ENCODE measurements around the gene CYTL1.

The CYTL1 gene

GRCh38 chr4:5043579-5043978 lies 24.3 kb upstream of the CYTL1 start:
- Histone ChIP-seq H3K4me3 (ENCODE audit: low read length) (no peak overlapping the region), H3K4me1 (ENCODE audit: insufficient read depth, low read length) (no peaks in the 10 kb centered on the region)

GRCh38 chr4:5041699-5042098 lies 22.4 kb upstream of the CYTL1 start:
- Histone ChIP-seq H3K27me3 (ENCODE audit: insufficient read depth, low read length) (no peaks in the 10 kb centered on the region), H3K9me3 (ENCODE audit: low read length) (no peaks in the 10 kb centered on the region), H3K4me3 (ENCODE audit: low read length) (no peak overlapping the region), H3K4me1 (ENCODE audit: insufficient read depth, low read length) (no peaks in the 10 kb centered on the region), H3K36me3 (ENCODE audit: insufficient read depth, low read length) (no peaks in the 10 kb centered on the region), H2AFZ (ENCODE audit: low read depth, low read length) (no peak overlapping the region)

More at GRCh38 chr4:5043579-5043978, 24.3 kb upstream of the CYTL1 start:
- Histone ChIP-seq H3K9me3 (ENCODE audit: low read length) (no peaks in the 10 kb centered on the region), H2AFZ (ENCODE audit: low read depth, low read length) (no peak overlapping the region), H3K27me3 (ENCODE audit: insufficient read depth, low read length) (no peaks in the 10 kb centered on the region), H3K36me3 (ENCODE audit: insufficient read depth, low read length) (no peaks in the 10 kb centered on the region)

GRCh38 chr4:5040856-5041620 lies 21.8 kb upstream of the CYTL1 start:
- H3K27me3 ChIP-seq (ENCODE audit: insufficient read depth, low read length), result no peaks in the 10 kb centered on the region

GRCh38 chr4:5039800-5040199 lies 20.5 kb upstream of the CYTL1 start:
- Histone ChIP-seq H2AFZ (ENCODE audit: low read depth, low read length) (no peak overlapping the region), H3K4me1 (ENCODE audit: insufficient read depth, low read length) (no peaks in the 10 kb centered on the region), H3K27me3 (ENCODE audit: insufficient read depth, low read length) (no peaks in the 10 kb centered on the region), H3K36me3 (ENCODE audit: insufficient read depth, low read length) (no peaks in the 10 kb centered on the region), H3K9me3 (ENCODE audit: low read length) (no peaks in the 10 kb centered on the region), H3K4me3 (ENCODE audit: low read length) (no peak overlapping the region)

More at GRCh38 chr4:5040856-5041620, 21.8 kb upstream of the CYTL1 start:
- Histone ChIP-seq H3K36me3 (ENCODE audit: insufficient read depth, low read length) (no peaks in the 10 kb centered on the region), H2AFZ (ENCODE audit: low read depth, low read length) (no peak overlapping the region), H3K9me3 (ENCODE audit: low read length) (no peaks in the 10 kb centered on the region), H3K4me3 (ENCODE audit: low read length) (no peak overlapping the region), H3K4me1 (ENCODE audit: insufficient read depth, low read length) (no peaks in the 10 kb centered on the region)

GRCh38 chr4:5037553-5038551 lies 18.6 kb upstream of the CYTL1 start:
- Histone ChIP-seq H2AFZ (ENCODE audit: low read depth, low read length) (no peak overlapping the region), H3K4me1 (ENCODE audit: insufficient read depth, low read length) (no peaks in the 10 kb centered on the region), H3K9me3 (ENCODE audit: low read length) (no peaks in the 10 kb centered on the region), H3K36me3 (ENCODE audit: insufficient read depth, low read length) (no peaks in the 10 kb centered on the region), H3K4me3 (ENCODE audit: low read length) (no peak overlapping the region), H3K27me3 (ENCODE audit: insufficient read depth, low read length) (peaks cover 6% of the 10 kb centered on the region)

GRCh38 chr4:5036239-5036638 lies 17.0 kb upstream of the CYTL1 start:
- H3K36me3 ChIP-seq (ENCODE audit: insufficient read depth, low read length), result no peaks in the 10 kb centered on the region
- H2AFZ ChIP-seq (ENCODE audit: low read depth, low read length), result no peak overlapping the region
- H3K4me3 ChIP-seq (ENCODE audit: low read length), result no peak overlapping the region
- no peaks in the 10 kb centered on the region for H3K4me1 ChIP-seq (ENCODE audit: insufficient read depth, low read length)
- no peaks in the 10 kb centered on the region for H3K9me3 ChIP-seq (ENCODE audit: low read length)
- H3K27me3 ChIP-seq (ENCODE audit: insufficient read depth, low read length), result peaks cover 6% of the 10 kb centered on the region

GRCh38 chr4:5034206-5034605 lies 14.9 kb upstream of the CYTL1 start:
- Histone ChIP-seq H3K36me3 (ENCODE audit: insufficient read depth, low read length) (no peaks in the 10 kb centered on the region), H3K4me1 (ENCODE audit: insufficient read depth, low read length) (no peaks in the 10 kb centered on the region), H3K4me3 (ENCODE audit: low read length) (no peak overlapping the region), H3K9me3 (ENCODE audit: low read length) (no peaks in the 10 kb centered on the region), H3K27me3 (ENCODE audit: insufficient read depth, low read length) (peaks cover 6% of the 10 kb centered on the region), H2AFZ (ENCODE audit: low read depth, low read length) (no peak overlapping the region)

- no peak overlapping the region for H3K4me3 ChIP-seq (ENCODE audit: low read length)
- no peaks in the 10 kb centered on the region for H3K36me3 ChIP-seq (ENCODE audit: insufficient read depth, low read length)
- no peaks in the 10 kb centered on the region for H3K9me3 ChIP-seq (ENCODE audit: low read length)
- H3K27me3 ChIP-seq (ENCODE audit: insufficient read depth, low read length), result peaks cover 6% of the 10 kb centered on the region
- no peaks in the 10 kb centered on the region for H3K4me1 ChIP-seq (ENCODE audit: insufficient read depth, low read length)
- H2AFZ ChIP-seq (ENCODE audit: low read depth, low read length), result no peak overlapping the region
Observed at GRCh38 chr4:5033281-5033841, 14.1 kb upstream of the CYTL1 start.

GRCh38 chr4:5032813-5033212 lies 13.6 kb upstream of the CYTL1 start:
- Histone ChIP-seq H3K27me3 (ENCODE audit: insufficient read depth, low read length) (peaks cover 6% of the 10 kb centered on the region), H3K4me3 (ENCODE audit: low read length) (no peak overlapping the region), H3K9me3 (ENCODE audit: low read length) (no peaks in the 10 kb centered on the region), H2AFZ (ENCODE audit: low read depth, low read length) (no peak overlapping the region), H3K36me3 (ENCODE audit: insufficient read depth, low read length) (no peaks in the 10 kb centered on the region), H3K4me1 (ENCODE audit: insufficient read depth, low read length) (no peaks in the 10 kb centered on the region)

GRCh38 chr4:5030927-5031326 lies 11.7 kb upstream of the CYTL1 start:
- Histone ChIP-seq H2AFZ (ENCODE audit: low read depth, low read length) (no peak overlapping the region), H3K27me3 (ENCODE audit: insufficient read depth, low read length) (peaks cover 6% of the 10 kb centered on the region)

GRCh38 chr4:5030221-5030620 lies 11.0 kb upstream of the CYTL1 start:
- H3K27me3 ChIP-seq (ENCODE audit: insufficient read depth, low read length), result peaks cover 6% of the 10 kb centered on the region
- H3K4me1 ChIP-seq (ENCODE audit: insufficient read depth, low read length), result no peaks in the 10 kb centered on the region
- H3K4me3 ChIP-seq (ENCODE audit: low read length), result no peak overlapping the region
- H3K9me3 ChIP-seq (ENCODE audit: low read length), result no peaks in the 10 kb centered on the region
- no peak overlapping the region for H2AFZ ChIP-seq (ENCODE audit: low read depth, low read length)
- no peaks in the 10 kb centered on the region for H3K36me3 ChIP-seq (ENCODE audit: insufficient read depth, low read length)

More at GRCh38 chr4:5030927-5031326, 11.7 kb upstream of the CYTL1 start:
- H3K36me3 ChIP-seq (ENCODE audit: insufficient read depth, low read length), result no peaks in the 10 kb centered on the region
- no peaks in the 10 kb centered on the region for H3K4me1 ChIP-seq (ENCODE audit: insufficient read depth, low read length)
- H3K9me3 ChIP-seq (ENCODE audit: low read length), result no peaks in the 10 kb centered on the region
- H3K4me3 ChIP-seq (ENCODE audit: low read length), result no peak overlapping the region

GRCh38 chr4:5029447-5029846 lies 10.2 kb upstream of the CYTL1 start:
- Histone ChIP-seq H3K9me3 (ENCODE audit: low read length) (no peaks in the 10 kb centered on the region), H3K36me3 (ENCODE audit: insufficient read depth, low read length) (no peaks in the 10 kb centered on the region), H3K4me3 (ENCODE audit: low read length) (no peak overlapping the region), H3K27me3 (ENCODE audit: insufficient read depth, low read length) (peaks cover 3% of the 10 kb centered on the region), H3K4me1 (ENCODE audit: insufficient read depth, low read length) (no peaks in the 10 kb centered on the region), H2AFZ (ENCODE audit: low read depth, low read length) (no peak overlapping the region)

GRCh38 chr4:5028480-5028879 lies 9.2 kb upstream of the CYTL1 start:
- H3K36me3 ChIP-seq (ENCODE audit: insufficient read depth, low read length), result no peaks in the 10 kb centered on the region
- no peaks in the 10 kb centered on the region for H3K9me3 ChIP-seq (ENCODE audit: low read length)
- H3K27me3 ChIP-seq (ENCODE audit: insufficient read depth, low read length), result peaks cover 2% of the 10 kb centered on the region
- no peaks in the 10 kb centered on the region for H3K4me1 ChIP-seq (ENCODE audit: insufficient read depth, low read length)
- no peak overlapping the region for H3K4me3 ChIP-seq (ENCODE audit: low read length)
- no peak overlapping the region for H2AFZ ChIP-seq (ENCODE audit: low read depth, low read length)

Measured in neuron (in vitro differentiated cells).